HG03097 (cell line): ENCODE measurements around the gene INPP4B.

Experiments used
- ATAC-seq: cut with Tn5 transposase; IDR thresholded peaks from one replicate; pipeline ENCODE4 v1.9.1; 2021; ENCODE audit not compliant: unreplicated experiment, low FRiP score

Gene INPP4B

GRCh38 chr4:142326181-142326580 lies 519.9 kb downstream of the INPP4B start:
- ATAC-seq = no peak

- ATAC-seq = no peak
Measured at GRCh38 chr4:142324572-142324971, 521.5 kb downstream of the INPP4B start.

DNA sequence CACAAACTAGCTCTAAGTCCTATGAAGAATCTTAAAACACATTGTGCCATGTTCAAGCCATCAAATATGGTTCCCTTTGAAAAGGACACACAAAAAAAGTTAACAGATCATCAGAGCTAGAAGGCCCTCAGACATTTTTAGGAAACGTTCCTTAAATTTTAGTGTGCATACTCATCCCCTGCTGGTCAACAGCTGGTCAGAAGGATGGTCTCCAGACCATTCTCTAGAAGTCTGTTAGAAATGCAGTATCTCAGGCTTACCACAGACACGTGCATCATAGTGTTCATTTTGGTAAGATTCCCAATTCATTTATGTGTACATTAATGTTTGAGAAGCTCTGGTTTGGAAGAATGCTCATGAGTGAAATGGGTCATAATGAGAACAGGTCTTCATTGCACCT lies 523.1 kb downstream of the INPP4B start:
- no peak for ATAC-seq

DNA sequence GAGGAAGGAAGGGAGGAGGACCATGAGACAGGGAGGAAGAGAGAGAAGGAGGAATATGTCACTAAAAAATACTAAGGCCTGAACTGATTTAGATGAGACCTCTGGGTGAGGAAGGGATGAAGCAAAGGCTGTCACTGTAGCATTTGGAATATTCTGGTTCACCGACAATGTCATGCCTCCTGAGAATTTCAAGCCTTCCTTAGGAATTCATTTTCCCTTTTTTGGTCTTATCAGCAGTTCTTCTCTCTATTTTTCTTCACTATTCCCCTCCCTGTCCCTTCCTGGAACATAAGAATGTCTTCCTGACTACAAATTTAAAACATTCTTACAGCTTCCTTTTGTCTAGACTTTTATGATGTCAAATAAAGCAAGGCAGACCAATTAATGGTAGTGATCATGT lies 527.8 kb downstream of the INPP4B start:
- no peak for ATAC-seq

DNA sequence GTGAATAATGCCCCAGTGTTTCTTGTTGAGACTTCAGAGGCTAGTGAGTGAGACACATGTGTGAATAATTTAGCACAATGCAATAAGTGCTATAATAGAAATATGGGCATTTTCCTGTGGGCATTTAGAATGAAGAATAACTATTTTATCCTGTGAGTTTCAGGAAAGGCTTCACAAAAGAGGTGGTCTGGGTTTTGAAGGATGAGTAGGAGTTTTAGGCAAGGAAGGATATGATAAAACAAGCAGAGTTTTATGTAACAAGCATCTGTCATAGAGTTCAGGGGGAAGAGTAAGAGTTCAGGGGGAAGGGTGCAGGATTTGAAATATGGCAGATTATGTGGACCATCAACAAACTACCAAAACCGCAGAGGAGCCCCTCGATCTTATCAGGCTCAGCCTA lies 529.2 kb downstream of the INPP4B start:
- no peak for ATAC-seq

DNA sequence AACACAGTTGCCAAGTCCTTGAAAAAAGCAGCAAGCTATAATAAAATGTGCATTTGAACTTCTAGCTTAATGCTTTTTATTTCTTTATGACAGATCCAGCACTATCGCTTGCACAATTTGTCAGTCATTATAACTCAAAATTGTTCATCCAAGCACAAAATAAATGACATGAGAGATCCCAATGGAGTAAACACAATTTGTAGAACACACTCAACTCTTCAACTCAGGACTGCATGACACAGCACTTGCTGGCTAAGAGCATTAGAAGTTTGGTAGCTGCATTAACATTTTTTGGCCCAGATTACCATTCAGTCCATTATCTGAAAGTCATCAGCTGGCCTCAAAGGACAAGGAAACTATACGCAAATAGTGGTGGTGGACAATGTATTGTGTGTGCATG lies 530.1 kb downstream of the INPP4B start:
- ATAC-seq = no peak

- ATAC-seq = no peak
Measured at GRCh38 chr4:142314686-142315085, 531.4 kb downstream of the INPP4B start.

GRCh38 chr4:142314247-142314646 lies 531.9 kb downstream of the INPP4B start:
- ATAC-seq = no peak

GRCh38 chr4:142312391-142312790 lies 533.7 kb downstream of the INPP4B start:
- no peak for ATAC-seq

- no peak for ATAC-seq
Measured at GRCh38 chr4:142311916-142312315, 534.2 kb downstream of the INPP4B start.

GRCh38 chr4:142309772-142310171 lies 536.3 kb downstream of the INPP4B start:
- no peak for ATAC-seq

- ATAC-seq = no peak
Measured at GRCh38 chr4:142307857-142308256, 538.2 kb downstream of the INPP4B start.

GRCh38 chr4:142297313-142297712 lies 548.8 kb downstream of the INPP4B start:
- no peak for ATAC-seq

GRCh38 chr4:142293536-142293935 lies 552.6 kb downstream of the INPP4B start:
- no peak for ATAC-seq

DNA sequence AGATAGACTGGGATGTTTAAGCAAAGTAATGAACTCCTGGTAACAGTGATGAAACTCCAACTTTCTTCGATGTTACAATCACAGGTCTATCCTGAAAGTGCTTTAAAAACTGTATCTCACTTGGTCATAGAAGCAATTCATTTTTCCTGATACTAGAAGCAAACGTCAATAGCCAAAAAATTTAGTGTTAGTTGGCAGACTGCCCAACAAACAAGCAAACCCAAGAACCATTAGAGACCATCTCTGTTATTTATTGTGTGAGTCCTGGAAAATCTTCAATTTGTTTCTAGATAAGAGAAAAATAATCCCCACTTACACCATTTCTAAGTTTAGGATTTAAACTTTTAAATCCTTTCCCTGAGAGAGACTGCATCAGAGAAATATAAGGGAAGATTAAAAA lies 553.9 kb downstream of the INPP4B start:
- no peak for ATAC-seq

GRCh38 chr4:142291299-142292050 lies 554.6 kb downstream of the INPP4B start:
- ATAC-seq = no peak

- no peak for ATAC-seq
Measured at GRCh38 chr4:142287371-142287770, 558.7 kb downstream of the INPP4B start.

DNA sequence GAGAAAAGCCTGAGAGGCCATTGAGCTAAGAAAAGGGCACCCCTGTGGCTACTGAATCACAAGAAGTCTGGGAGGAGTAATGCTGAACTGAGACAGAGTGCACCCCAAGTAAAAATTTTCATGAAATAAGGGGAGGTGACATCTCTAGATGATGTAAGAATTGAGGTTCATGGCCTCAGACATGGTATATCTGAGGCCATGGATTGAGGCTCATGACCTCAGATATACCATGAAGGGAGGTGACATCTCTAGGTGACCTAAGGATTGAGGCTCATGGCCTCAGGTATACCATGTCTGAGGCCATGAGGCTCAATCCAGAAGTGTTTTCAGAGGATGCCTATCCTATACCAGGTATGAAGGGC lies 560.9 kb downstream of the INPP4B start:
- ATAC-seq = no peak

- no peak for ATAC-seq
Measured at GRCh38 chr4:142284402-142285221, 561.5 kb downstream of the INPP4B start.

DNA sequence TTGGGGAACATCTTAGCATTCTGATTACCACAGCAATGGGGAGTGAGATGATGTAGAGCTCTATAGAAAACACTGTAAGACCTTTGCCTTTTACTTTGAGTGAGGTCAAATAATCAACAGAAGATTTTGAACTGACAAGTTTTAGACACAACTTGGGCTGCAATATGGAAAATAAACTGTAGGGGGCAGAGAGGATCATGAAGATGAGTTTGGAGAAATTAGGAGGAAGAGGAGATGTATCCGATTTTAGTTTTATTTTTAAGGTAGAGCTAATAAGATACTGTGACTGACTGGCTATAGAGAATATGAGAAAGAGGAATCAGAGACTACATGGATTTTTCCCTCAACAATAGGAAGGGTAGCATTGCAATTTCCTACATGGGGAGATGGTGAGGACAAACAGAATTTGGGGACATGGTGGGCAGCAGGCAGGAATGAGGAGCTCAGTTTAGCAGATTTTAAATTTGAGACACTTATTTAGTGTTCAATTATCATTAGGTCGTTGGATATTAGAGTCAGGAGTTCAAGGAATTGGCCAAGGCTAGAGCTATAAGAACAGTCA lies 563.1 kb downstream of the INPP4B start:
- ATAC-seq = no peak

- no peak for ATAC-seq
Measured at GRCh38 chr4:142281999-142282398, 564.1 kb downstream of the INPP4B start.

DNA sequence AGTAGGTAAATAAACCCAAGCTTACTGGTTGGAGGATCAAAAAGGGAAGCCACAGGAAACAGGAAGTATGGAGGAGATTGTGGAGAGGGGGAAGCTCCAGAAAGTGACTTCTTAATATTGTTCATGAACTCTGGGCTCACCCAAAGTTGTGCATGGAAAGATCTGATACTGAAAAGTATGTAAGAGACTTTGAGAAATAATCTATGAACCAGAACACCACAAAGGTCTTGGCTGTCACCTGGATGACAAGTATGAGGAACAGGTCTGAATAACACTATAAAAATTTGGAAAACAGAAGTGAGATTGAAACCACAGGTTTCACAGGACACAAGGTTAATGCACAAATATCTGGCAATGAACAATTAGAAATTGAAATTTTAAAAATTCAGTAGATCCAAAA lies 567.4 kb downstream of the INPP4B start:
- ATAC-seq = no peak
